Stimulated activated CD4-positive, alpha-beta T cell treated with anti-CD3 and anti-CD28 coated beads, Interleukin-2, amount 100 ng/mL, for 24 hours (primary cell): ENCODE data around the gene KRTAP5-6.
"Not testable (repeated sequence)": the region's sequence is repeated elsewhere in the genome, so short reads cannot be mapped to it uniquely, and the experiment has no call there.

ENCODE experiments used
- DNase-seq, 2 donors: peaks; one replicate each; pipeline ENCODE4 v3.0.0-alpha.2; 2020

Gene KRTAP5-6

DNA sequence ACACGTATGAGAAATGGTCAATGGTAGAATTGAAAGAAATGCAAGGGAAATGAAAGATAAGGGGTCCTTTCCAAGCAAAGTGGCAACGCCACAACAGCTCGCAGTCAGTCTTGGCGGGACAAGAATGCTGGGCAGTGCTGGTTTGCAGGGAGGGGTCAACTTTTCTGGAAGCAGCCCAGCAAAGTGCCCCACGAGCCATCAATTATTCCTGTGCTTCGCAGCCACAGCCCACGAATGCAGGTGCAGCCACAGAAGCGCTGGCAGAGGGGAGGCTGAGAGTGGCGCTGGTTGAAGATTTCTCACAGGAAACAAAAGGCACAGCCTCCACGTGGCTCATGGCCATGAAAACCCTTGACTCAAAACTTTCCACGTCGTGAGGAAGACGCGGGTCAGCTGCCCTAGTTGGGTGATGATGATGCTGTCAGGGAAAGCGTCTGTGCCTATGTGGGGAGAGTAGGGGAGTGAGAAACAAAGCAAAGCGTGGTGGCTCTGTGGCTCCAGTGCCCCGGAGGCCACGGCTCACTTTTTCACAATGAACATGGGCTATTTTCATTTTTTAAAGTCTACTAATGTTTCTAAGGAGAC is 34.2 kb upstream of the KRTAP5-6 start:
- not testable (repeated sequence) for DNase-seq

DNA sequence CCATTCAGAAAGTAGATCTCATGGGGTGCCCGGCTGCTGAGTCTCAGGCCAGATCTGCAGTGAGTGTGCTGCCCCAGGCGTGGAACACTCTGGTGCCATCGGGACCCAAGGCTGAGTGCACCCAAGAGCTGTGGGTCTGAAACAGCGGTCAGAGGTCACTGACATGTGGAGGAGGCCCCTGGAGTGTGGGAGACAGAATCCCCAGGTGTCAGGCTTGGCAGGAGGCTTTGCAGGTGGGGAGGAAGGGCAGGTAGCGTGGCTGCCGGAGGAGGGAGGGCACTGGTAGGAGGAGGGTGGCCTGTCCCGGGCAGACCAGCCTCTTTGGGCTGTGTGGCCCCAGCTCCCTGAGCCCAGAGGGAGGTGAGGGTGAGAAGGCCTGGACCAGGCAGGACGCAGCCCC is 31.7 kb upstream of the KRTAP5-6 start:
- no peak for DNase-seq

DNA sequence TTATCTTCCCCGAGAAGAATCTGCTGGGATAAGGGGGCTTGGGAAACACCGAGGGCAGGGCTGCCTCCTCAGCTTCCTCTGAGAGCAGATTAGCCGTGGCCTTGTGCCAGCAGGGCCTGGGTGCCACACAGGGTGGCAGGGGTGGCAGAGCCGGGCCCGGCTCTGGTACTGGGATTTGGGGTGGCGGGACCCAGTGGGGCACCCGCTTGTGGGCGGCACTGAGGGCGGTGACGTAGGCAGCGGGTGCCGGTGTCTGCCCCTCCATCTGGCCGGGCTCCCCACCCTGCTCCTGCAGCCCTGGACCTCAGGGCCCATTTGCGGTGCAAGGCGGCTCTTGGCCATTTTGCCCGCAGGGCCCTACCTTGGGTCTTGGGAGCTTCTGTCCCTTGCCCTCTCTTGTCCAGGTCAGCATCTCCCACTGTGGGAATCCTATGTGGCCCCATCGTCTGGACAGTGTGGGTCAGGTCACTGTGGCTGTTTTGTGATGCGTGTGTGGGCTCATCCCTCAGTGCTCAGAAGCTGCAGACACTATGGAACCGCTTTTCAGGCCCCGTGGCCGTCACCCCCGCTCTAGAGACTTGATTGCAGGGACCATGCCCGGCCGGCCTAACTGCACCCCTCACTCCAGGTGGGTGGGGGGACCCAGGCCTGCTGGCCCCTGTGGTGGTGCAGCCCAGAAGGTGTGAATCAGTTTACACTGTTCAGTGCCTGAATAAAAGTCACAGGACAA is 29.7 kb upstream of the KRTAP5-6 start:
- DNase-seq, result no peak

DNA sequence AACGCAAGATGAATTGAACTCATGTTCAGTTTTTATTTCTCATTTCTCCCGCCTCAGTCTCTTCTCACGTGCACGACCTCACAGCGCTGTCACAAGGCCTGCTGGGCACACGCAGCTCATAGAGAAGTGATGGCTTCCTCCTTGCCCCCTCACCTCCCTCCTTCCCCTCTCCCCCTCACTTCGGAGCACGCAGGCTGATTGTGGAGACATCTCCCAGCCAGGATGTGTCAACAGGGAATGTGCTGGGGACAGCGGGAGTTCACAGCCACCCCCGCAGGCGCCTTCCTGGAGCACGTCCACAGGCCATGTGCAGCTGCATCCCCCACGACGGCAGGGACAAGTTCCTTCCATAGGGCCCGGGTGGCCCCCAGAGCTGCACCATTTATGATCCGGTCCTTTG is 29.1 kb upstream of the KRTAP5-6 start:
- DNase-seq, result no peak

DNA sequence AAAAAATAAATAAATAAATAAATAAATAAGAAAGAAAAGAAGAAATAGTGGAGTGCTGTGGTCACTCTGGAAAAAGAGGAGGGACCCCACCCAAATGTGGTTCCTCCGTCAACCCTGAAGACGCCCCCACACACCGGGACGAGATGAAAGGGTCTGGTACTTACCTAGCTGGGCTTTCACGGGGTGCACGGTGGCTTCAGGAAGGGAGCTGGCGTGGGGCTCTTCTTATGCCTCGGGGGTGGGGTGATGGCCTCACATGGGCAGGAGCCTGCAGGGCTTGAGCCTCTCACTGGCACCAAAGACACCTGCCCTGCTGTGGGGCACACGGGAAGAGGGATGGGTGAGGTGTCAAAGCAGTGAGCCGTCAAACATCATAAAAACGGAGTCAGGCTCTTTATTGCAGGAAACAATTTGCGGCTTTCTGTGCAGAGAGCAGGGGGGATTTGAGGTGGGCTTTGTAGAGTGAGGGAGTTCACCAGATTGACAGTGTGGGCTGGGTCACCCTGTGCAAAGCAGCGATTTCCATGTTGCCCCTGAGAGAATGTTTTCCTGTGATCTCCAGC is 28.0 kb upstream of the KRTAP5-6 start:
- DNase-seq, result no peak

DNA sequence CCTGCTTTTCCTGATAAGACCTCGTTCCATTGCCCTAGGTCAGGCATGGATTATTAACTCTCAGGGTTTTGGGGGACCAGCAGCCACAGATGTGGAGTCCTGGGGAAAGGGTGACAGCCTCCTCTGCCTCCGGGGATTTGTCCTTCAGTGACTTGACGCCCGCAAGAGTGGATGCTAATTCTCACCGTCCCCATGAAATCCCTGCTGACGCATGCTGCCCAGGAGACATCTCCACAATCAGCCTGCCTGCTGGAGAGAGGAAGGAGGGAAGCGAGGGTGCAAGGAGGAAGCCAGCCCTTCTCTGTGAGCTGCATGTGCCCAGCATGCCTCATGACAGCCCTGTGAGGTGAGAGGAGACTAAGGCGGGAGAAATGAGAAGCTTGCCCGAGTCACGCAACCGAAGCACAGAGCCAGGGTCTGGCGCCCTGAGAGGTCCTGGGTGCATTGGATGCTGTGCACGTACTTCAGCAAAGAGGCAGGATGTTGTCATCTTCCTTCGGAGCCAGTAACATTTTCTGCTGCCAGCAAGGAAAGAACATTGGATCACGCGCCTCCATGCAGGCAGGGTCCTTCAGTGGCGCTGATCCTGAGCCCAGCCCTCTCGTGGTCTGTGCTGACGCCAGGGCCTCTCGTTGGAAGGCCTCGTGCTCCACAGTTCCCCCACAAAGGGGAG is 27.3 kb upstream of the KRTAP5-6 start:
- no peak for DNase-seq

DNA sequence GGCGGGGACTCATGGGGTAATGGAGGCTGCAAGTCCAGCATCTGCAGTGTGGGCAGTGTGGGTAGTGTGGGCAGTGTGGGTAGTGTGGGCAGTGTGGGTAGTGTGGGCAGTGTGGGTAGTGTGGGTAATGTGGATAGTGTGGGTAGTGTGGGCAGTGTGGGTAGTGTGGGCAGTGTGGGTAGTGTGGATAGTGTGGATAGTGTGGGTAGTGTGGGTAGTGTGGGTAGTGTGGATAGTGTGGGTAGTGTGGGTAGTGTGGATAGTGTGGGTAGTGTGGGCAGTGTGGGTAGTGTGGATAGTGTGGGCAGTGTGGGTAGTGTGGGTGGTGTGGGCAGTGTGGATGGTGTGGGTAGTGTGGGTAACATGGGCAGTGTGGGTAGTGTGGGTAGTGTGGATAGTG is 26.5 kb upstream of the KRTAP5-6 start:
- not testable (repeated sequence) for DNase-seq

DNA sequence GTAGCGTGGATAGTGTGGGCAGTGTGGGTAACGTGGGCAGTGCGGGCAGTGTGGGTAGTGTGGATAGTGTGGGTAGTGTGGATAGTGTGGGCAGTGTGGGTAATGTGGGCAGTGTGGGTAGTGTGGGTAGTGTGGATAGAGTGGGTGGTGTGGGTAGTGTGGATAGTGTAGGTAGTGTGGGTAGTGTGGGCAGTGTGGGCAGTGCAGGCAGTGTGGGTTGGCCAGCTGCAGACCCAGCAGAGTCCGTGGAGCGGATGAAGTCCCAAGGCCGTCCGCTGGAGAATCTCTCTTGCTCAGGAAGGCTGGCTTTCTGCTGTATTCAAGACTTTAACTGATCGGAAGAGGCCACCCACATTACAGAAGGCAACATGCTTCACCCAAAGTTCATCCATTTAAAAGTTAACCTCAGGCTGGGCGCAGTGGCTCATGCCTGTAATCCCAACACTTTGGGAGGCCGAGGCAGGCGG is 26.1 kb upstream of the KRTAP5-6 start:
- DNase-seq, result no peak

DNA sequence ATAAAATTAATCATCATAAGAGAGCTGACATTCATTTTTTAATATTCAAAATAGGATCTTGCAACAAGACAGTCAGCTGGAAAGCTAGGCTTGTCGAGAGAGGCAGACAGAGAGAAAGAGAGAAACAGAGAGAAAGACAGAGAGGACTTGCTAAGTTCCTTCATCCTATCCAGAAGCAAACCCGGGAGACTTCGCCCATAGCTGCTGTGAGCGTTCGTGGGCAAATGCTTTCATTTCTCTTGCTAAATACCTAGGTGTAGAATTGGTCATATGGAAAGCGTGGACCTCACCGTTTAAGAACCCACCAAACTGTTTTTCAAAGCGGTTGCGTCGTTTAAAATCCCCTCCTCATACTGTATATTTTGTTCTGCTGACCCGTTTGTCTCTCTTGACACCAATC is 25.3 kb upstream of the KRTAP5-6 start:
- DNase-seq, result no peak

DNA sequence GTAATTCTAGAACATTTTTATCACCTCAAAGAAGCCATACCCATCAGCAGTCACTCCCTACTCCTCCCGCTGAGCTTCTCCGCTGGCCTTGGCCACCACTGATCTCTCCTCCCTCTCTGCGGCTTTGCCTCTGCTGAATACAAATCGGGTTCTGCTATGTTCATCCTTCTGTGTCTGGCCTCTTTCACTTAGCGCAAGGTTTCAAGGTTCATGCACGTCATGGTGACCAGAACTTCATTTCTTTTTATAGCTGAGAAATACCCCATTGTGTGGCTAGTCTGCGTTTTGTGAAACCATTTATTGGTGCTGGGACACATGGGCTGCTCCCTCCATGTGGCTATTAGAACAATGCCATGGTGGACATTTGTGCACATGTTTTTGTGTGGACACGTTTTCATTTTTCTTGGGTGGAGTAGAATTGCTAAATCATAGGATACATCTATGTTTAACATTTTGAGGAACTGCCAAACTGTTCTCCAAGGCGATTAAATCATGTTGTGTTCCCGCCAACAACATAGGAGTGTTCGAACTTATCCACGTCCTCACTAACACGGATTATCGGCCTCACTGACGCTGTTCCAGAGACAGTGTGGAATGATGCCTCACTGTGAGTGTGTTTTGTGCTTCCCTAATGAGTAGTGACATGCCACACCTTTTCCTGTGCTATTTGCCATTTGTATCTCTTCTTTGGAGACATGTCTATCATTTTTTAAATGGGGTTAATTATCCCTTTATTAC is 24.2 kb upstream of the KRTAP5-6 start:
- DNase-seq, result no peak

DNA sequence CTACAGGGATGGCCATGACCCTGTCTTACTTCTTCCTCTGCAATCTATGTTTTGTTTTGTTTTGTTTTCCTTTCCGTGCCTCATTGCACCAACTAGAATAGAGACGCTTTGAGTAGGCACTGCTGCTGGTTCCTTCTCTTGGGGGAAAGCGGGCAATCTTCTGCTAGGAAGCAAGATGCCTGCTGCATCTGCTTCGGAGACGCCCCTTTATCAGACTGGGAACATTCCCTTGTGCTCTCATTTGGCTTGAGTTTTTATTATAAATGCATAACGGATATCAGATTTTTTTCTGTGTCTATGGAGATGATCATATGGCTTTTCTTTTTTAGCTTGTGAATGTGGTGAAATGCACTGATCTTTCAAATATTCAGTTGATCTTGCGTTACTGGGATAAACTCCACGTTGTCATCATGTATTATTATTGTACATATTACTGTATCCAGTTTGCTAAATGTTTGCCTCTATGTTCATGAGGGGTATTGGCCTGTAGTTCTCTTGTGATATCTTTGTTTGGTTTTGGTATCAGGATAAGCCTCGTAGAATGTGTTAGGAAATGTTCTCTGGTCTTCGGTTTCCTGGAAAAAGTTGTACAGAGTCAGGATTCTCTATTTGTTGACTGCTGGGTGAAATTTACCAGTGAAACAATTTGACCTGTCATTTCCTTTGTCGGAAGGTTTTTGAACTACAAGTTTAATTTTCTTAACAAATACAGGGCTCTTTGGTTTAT is 23.4 kb upstream of the KRTAP5-6 start:
- DNase-seq, result no peak

DNA sequence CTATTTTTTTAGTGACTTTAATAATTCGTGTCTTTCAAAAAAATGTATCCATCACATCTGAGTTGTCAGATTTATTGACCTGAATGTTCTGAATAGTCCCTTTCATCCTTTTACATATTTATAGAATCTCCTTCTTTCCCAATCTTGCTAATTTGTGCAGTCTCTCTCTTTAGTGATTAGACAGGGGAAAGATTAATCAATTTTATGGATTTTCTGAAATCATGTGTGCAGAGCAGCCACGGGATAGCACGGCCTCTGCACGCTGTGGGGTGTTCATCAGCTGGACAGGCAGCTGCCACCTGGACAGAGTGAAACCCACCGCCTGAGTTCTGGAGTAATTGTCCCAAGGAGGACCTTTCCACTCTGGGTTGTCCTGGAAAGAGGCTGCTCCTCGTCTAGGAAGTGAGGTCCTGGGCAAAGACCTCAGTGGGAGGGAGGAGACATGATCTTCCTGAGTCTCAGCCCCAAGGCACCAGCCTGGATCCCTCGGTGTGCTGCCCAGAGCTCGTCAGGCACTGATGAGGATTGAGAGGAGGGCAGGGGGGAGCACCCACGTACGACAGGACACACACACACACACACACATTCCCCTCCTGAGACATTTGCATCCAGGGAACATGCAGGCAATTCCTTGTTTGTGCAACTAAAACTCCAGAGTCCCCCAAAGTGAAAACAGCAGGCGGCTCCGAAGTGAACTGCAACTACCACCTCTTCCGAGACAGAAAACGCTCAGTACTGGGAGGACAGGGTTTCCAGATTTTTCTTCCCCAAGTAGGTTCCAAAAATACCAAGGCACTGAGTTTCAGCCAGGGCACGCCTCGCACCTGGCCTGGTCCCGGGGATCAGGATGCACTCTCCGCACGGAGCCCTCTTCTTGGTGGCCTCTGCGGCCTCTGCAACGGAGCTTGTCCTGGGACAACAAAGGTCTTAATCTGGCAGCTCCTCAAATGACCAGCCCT is 22.5 kb upstream of the KRTAP5-6 start:
- no peak for DNase-seq

DNA sequence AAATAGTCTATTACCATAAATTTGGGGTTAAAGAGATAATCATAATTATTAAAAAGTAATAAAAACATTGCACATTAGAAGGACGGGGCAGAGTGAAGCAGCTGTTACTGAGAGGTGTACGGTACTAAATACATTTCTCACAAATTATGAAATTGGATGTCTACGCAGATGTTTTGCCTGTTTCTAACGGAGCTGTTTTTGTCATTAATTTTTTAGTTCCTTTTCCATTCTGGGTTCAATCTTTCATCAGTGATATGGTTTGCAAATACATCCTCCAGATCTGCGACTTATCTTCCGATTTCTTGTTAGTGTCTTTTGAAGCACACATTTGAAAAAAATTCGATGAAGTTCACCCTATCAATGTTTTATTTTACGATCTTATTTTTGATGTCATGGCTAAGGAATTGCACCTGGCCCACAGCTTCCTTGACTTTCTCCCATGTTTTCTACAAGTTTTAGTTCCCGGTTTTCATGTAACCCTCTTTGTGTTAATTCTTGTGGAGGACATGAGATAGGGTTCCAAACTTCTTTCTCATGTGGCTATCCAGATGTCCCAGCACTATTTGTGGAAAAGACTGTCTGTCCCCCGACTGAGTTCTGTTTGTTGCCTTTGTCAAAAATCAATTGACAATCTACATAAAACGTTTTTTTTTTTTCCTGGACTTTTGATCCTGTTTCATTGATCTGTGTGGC is 21.3 kb upstream of the KRTAP5-6 start:
- DNase-seq, result no peak

DNA sequence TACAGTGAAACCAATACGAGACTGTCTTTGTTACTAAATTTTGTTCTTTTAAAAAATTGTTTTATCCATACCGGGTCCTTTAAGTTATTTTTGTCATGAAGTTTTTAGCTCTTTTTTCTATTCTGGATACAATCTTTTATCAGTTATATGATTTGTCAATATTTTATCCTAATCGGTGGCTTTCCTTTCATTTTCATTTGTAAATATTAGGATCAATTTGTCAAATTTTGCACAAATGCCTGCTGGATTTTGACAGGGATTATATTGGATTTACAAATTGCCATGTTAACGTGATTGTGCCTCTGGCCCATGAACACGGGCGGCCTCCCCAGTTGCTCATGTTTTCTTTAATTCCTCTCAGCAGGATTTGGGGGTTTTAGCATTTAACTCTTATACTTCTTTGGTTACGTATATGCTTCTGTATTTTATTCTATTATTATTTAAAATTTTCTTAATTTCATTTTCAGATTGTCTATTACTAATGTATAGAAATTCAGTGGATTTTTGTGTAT is 20.7 kb upstream of the KRTAP5-6 start:
- DNase-seq, result no peak

DNA sequence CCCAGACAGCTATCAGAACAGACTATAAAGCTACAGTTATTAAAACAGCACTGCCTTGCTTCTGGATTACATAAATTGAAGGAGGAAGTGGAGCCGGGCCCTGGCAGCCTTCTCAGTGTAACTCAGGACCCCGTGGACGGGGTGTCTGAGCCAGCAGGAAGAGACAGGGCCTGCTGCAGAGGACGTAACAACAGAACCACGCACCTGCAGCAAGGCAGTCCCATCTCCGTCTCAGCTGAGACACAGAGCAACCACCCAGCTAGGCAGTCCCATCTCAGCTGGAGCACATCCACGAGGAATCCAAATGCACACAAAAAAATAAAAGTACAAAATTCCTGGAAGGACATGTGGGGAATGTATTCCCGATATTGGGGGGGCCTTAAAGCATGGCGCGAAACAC is 17.1 kb upstream of the KRTAP5-6 start:
- DNase-seq, result no peak

DNA sequence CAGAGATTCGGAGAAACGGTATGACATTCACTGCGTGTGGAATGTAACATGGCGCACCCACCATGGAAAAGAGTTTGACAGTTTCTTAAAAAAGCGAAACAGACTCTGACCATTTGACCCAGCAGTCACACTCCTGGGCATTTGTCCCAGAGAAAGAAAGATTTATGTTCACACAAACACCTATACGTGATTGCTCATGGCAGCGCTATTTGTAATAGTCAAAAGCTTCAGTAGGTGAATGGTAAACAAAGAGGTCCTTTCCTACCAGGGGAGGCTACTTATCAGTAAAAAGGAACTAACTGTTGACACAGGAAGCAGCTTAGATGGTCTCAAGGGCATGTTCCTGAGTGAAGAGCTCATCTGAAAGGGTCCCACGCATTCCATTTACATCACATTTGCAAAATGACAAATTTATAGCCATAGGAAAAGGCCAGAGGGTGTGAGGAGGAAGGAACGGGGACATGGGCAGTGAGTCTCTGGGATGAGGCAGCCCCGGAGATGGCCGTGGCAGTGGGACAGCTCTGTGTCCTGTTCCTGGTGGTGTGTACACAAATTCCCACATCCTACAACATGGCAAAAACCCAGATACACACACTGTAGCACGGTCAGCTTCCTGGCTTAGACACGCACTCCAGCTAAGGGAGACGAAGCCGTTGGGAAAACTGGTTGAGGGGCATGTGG is 14.6 kb upstream of the KRTAP5-6 start:
- DNase-seq, result no peak

DNA sequence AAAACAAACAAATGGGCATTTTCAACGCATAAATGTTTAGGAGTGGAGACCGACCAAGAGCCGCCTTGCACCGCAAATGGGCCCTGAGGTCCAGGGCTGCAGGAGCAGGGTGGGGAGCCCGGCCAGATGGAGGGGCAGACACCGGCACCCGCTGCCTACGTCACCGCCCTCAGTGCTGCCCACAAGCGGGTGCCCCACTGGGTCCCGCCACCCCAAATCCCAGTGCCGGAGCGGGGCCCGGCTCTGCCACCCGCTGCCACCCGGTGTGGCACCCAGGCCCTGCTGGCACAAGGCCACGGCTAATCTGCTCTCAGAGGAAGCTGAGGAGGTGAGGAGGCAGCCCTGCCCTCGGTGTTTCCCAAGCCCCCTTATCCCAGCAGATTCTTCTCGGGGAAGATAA is 13.8 kb upstream of the KRTAP5-6 start:
- DNase-seq, result not testable (repeated sequence)

DNA sequence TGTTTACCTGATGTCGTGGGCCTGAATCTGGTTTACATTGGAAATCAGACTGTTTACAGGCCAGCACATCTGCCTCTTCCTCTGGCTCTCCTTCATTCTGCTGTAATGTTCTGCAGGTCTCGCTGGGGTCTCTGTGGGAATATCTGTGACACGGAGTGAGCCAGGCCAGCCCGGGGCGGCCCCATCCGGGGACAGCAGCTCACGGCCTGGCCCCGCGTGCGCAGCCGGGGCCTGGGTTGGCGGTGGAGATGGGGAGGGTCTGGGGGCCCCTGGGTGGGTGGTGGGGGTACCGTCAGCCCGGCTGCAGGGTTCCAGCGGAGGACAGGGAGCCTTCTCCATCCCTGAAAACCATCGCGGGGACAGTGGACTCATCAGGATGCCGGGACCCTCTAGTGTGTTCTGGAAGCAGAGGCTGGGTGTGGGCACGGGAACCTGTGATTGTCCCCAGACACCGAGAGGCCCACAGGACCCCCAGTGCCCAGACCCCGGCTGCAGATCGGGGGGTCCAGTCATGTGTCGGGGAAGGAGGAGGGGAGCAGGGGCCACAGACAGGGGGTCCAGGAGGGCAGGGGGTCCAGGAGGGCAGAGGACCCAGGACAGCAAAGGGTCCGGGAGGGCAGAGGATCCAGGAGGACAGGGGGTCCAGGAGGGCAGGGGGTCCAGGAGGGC is 13.0 kb upstream of the KRTAP5-6 start:
- not testable (repeated sequence) for DNase-seq
